HepG2 (cell line): ENCODE data around the gene ABHD17A. TPM values are rescaled to one million over a fixed set of nuclear protein-coding genes. Genes with fewer than 3 reads are reported as not detected.
A peak's percentile ranks its signal among the peaks of the same experiment; 100 is the strongest.

ENCODE experiments used
- HES4 ChIP-seq: sonication (generic); formaldehyde crosslinking; IDR thresholded peaks from 2 replicates; pipeline ENCODE4 v1.9.0; 2021; ENCODE audit warnings: mild to moderate bottlenecking, missing genetic modification reagents, borderline replicate concordance
- HNRNPL ChIP-seq: fragments of 200-400 bp; formaldehyde crosslinking; IDR thresholded peaks from 2 replicates; pipeline ENCODE4 v1.6.1; 2017; ENCODE audit warnings: mild to moderate bottlenecking, low read depth, low read length
- IKZF4 ChIP-seq: sonication (generic); formaldehyde crosslinking; IDR thresholded peaks from 2 replicates; pipeline ENCODE4 v1.5.1; 2020; ENCODE audit warnings: borderline replicate concordance, mild to moderate bottlenecking, low read depth, missing genetic modification reagents; ENCODE audit errors: not compliant biosample characterization
- NFATC3 ChIP-seq: sonication (generic); formaldehyde crosslinking; IDR thresholded peaks from 2 replicates; pipeline ENCODE4 v1.5.1; 2020; ENCODE audit warnings: mild to moderate bottlenecking, missing genetic modification reagents
- NR2F2 ChIP-seq: IDR thresholded peaks from 2 replicates; pipeline ENCODE4 v1.6.1; 2012; ENCODE audit warnings: low read depth, inconsistent platforms, borderline replicate concordance
- REL ChIP-seq: sonication (generic); formaldehyde crosslinking; conservative IDR thresholded peaks from 2 replicates; pipeline ENCODE4 v1.8.0; 2022; ENCODE audit warnings: mild to moderate bottlenecking, missing genetic modification reagents, moderate library complexity
- SNAI1 ChIP-seq: sonication (generic); formaldehyde crosslinking; IDR thresholded peaks from 2 replicates; pipeline ENCODE4 v1.5.0; 2020; ENCODE audit warnings: mild to moderate bottlenecking, missing genetic modification reagents, borderline replicate concordance
- SNAPC2 ChIP-seq: sonication (generic); formaldehyde crosslinking; IDR thresholded peaks from 2 replicates; pipeline ENCODE4 v1.8.1; 2022; ENCODE audit warnings: mild to moderate bottlenecking, missing genetic modification reagents
- ZBED4 ChIP-seq: sonication (generic); formaldehyde crosslinking; IDR thresholded peaks from 2 replicates; pipeline ENCODE4 v1.4.0; 2020; ENCODE audit warnings: missing genetic modification reagents, borderline replicate concordance
- ZBTB7B ChIP-seq: sonication (generic); formaldehyde crosslinking; IDR thresholded peaks from 2 replicates; pipeline ENCODE4 v1.4.0; 2020; ENCODE audit warnings: missing genetic modification reagents
- ZNF225 ChIP-seq: sonication (generic); formaldehyde crosslinking; IDR thresholded peaks from 2 replicates; pipeline ENCODE4 v1.4.0; 2020; ENCODE audit warnings: mild to moderate bottlenecking, missing genetic modification reagents
- ZNF34 ChIP-seq: sonication (generic); formaldehyde crosslinking; IDR thresholded peaks from 2 replicates; pipeline ENCODE4 v1.4.0; 2020; ENCODE audit warnings: mild to moderate bottlenecking, missing genetic modification reagents, borderline replicate concordance
- ZNF546 ChIP-seq: sonication (generic); formaldehyde crosslinking; conservative IDR thresholded peaks from 2 replicates; pipeline ENCODE4 v1.8.1; 2023; ENCODE audit warnings: mild to moderate bottlenecking, missing genetic modification reagents
- ZNF766 ChIP-seq: sonication (generic); formaldehyde crosslinking; IDR thresholded peaks from 2 replicates; pipeline ENCODE4 v1.5.0; 2020; ENCODE audit warnings: missing genetic modification reagents, borderline replicate concordance
- polyA plus RNA-seq, 8 experiments: library from polyadenylated mRNA; depleted of rRNA in 3 of 8; stranded (reverse) in 7 of 8; unstranded in 1 of 8; fragments of >200 nt; fragmentation: Illumina TruSeq in 4 of 8; extraction: Trizol in 4 of 8; gene quantifications; 2 replicates each; pipeline versions ENCODE4 v1.2.1 to v1.2.3, GENCODE V29; 2011 to 2016; ENCODE audit warnings: low read depth in 4 of 8, missing spikeins in 1 of 8, mixed read lengths in 1 of 8; ENCODE audit not compliant: insufficient read depth in 1 of 8
- total RNA-seq, 5 experiments: library from RNA; depleted of rRNA; stranded (reverse); fragments of >200 nt; fragmentation: Illumina TruSeq; extraction: Trizol; gene quantifications; 2 replicates each; pipeline ENCODE4 v1.2.3, GENCODE V29; 2016; ENCODE audit warnings: low read depth in 1 of 5
- TF ChIP-seq, protein P1 (sequence below): sonication (generic); formaldehyde crosslinking; IDR thresholded peaks from 2 replicates; pipeline ENCODE4 v1.4.0; 2020; ENCODE audit warnings: mild to moderate bottlenecking, low read depth, missing genetic modification reagents
- TF ChIP-seq, protein P2 (sequence below): sonication (generic); formaldehyde crosslinking; IDR thresholded peaks from 2 replicates; pipeline ENCODE4 v1.5.1; 2020; ENCODE audit warnings: mild to moderate bottlenecking, missing genetic modification reagents, borderline replicate concordance
- TF ChIP-seq, protein P3 (sequence below): sonication (generic); formaldehyde crosslinking; IDR thresholded peaks from 2 replicates; pipeline ENCODE4 v1.4.0; 2020; ENCODE audit warnings: missing genetic modification reagents, borderline replicate concordance

Gene ABHD17A
- total and polyA plus RNA-seq, 2 of the 13 experiments (the other 11 are each of a cell fraction or from before 2014, with no cell fraction given): 27.7 to 40.8 TPM

DNA sequence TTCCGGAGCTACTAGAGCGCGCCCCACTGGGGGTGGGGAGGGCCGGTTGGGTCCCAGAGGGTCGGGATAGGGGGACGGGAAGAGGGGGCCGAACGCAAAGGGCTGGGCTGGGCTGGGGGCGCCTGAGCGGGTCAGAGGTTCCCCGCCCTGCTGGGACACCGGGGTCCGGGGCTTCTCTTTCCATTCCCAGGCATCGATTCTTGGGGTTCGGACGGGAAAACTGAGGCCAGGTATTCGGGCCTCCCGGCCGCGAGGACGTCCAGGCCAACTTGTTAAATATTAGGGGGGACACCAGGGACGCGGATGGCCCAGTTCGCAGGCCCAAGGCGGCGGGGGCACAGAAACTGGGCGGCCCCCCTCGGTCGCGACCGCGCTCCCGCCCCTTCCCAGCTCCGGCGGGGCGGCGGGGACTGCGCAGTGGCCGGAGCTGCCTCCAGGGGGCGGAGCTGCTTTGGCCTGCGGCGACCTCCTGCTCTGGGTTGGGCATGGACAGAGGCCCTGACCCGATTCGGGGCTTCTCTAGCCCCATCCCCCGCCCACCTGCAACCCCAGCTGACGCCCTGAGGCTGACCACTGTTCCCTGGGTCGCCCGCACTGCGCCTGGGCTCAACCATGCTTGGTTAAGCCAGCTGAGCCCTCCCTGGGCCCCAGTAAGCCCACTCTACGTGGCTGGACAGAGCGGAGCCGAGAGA lies 20.7 kb downstream of the ABHD17A start (continued):
- TF ChIP-seq ZBED4 (CRISPR knock-in tag): peak; percentile 90
- no peak for TF ChIP-seq SNAI1 (CRISPR knock-in tag)
- TF ChIP-seq HES4: peak; percentile 4; the same call in 1 of the 2 replicates
- peak; percentile 75 for TF ChIP-seq ZBTB7B (CRISPR knock-in tag)
- no peak for TF ChIP-seq ZNF225
- TF ChIP-seq, protein P1, sequence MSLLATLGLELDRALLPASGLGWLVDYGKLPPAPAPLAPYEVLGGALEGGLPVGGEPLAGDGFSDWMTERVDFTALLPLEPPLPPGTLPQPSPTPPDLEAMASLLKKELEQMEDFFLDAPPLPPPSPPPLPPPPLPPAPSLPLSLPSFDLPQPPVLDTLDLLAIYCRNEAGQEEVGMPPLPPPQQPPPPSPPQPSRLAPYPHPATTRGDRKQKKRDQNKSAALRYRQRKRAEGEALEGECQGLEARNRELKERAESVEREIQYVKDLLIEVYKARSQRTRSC (CRISPR knock-in tag): no peak
- TF ChIP-seq IKZF4 (CRISPR knock-in tag): no peak
- TF ChIP-seq, protein P2, sequence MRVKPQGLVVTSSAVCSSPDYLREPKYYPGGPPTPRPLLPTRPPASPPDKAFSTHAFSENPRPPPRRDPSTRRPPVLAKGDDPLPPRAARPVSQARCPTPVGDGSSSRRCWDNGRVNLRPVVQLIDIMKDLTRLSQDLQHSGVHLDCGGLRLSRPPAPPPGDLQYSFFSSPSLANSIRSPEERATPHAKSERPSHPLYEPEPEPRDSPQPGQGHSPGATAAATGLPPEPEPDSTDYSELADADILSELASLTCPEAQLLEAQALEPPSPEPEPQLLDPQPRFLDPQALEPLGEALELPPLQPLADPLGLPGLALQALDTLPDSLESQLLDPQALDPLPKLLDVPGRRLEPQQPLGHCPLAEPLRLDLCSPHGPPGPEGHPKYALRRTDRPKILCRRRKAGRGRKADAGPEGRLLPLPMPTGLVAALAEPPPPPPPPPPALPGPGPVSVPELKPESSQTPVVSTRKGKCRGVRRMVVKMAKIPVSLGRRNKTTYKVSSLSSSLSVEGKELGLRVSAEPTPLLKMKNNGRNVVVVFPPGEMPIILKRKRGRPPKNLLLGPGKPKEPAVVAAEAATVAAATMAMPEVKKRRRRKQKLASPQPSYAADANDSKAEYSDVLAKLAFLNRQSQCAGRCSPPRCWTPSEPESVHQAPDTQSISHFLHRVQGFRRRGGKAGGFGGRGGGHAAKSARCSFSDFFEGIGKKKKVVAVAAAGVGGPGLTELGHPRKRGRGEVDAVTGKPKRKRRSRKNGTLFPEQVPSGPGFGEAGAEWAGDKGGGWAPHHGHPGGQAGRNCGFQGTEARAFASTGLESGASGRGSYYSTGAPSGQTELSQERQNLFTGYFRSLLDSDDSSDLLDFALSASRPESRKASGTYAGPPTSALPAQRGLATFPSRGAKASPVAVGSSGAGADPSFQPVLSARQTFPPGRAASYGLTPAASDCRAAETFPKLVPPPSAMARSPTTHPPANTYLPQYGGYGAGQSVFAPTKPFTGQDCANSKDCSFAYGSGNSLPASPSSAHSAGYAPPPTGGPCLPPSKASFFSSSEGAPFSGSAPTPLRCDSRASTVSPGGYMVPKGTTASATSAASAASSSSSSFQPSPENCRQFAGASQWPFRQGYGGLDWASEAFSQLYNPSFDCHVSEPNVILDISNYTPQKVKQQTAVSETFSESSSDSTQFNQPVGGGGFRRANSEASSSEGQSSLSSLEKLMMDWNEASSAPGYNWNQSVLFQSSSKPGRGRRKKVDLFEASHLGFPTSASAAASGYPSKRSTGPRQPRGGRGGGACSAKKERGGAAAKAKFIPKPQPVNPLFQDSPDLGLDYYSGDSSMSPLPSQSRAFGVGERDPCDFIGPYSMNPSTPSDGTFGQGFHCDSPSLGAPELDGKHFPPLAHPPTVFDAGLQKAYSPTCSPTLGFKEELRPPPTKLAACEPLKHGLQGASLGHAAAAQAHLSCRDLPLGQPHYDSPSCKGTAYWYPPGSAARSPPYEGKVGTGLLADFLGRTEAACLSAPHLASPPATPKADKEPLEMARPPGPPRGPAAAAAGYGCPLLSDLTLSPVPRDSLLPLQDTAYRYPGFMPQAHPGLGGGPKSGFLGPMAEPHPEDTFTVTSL (CRISPR knock-in tag): no peak
- TF ChIP-seq NFATC3 (CRISPR knock-in tag): no peak
- TF ChIP-seq, protein P3, sequence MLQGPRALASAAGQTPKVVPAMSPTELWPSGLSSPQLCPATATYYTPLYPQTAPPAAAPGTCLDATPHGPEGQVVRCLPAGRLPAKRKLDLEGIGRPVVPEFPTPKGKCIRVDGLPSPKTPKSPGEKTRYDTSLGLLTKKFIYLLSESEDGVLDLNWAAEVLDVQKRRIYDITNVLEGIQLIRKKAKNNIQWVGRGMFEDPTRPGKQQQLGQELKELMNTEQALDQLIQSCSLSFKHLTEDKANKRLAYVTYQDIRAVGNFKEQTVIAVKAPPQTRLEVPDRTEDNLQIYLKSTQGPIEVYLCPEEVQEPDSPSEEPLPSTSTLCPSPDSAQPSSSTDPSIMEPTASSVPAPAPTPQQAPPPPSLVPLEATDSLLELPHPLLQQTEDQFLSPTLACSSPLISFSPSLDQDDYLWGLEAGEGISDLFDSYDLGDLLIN (CRISPR knock-in tag): no peak
- no peak for TF ChIP-seq ZNF34
- TF ChIP-seq ZNF546 (CRISPR knock-in tag): 0 out of 2 replicates have a peak, but pooled peaks have one; percentile 9
- TF ChIP-seq HNRNPL: 0 out of 2 replicates have a peak, but pooled peaks have one; percentile 45
- no peak; the same call in 1 of the 2 replicates for TF ChIP-seq REL (CRISPR knock-in tag)
- no peak for TF ChIP-seq ZNF766
- TF ChIP-seq NR2F2: no peak
- no peak for TF ChIP-seq SNAPC2 (CRISPR knock-in tag)
